ENCODE data around the gene IMP4. TPM values are rescaled to one million over a fixed set of nuclear protein-coding genes. Genes with fewer than 3 reads are reported as not detected.

IMP4 gene
- polyA plus RNA-seq, 1 donor (not counting 4 experiments of a cell fraction or from before 2014, with no cell fraction given) = 75.8 TPM

DNA sequence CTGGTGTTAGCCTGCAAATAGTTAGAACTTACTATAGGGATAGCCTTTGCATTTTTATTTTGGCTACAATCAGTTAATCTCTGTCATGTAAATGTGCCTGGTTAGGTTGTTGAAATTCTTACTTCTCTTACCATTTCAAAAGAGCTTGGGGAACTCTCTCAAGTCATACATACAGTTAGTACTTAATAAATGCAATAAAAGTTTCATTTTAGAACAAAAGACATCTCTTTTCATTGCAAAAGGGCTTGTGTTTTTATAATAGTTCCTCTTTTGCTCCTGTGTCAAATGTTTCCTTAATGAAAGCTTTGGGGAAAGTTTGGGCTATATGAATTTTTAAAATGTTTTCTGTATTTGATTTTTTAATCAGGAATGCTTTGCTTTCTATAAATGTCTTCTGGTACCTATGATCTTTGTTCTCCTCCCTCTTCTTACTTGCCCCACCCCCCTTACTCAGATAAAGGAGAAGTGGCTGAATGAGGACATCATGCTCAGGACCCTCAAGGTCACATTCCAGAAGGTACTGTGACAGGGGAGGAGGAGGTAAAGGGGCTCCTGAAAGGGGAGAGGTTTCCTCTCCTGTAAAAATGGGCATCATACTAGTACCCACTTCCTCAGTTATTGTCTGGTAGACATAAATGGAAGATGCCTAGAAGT is 26.7 kb downstream of the IMP4 start:
- no peak for TF ChIP-seq EZH2 (IDR thresholded peaks at IDR 0.05; ENCODE audit: low read length)
- TF ChIP-seq, protein P1, sequence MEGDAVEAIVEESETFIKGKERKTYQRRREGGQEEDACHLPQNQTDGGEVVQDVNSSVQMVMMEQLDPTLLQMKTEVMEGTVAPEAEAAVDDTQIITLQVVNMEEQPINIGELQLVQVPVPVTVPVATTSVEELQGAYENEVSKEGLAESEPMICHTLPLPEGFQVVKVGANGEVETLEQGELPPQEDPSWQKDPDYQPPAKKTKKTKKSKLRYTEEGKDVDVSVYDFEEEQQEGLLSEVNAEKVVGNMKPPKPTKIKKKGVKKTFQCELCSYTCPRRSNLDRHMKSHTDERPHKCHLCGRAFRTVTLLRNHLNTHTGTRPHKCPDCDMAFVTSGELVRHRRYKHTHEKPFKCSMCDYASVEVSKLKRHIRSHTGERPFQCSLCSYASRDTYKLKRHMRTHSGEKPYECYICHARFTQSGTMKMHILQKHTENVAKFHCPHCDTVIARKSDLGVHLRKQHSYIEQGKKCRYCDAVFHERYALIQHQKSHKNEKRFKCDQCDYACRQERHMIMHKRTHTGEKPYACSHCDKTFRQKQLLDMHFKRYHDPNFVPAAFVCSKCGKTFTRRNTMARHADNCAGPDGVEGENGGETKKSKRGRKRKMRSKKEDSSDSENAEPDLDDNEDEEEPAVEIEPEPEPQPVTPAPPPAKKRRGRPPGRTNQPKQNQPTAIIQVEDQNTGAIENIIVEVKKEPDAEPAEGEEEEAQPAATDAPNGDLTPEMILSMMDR (optimal IDR thresholded peaks at IDR 0.05 in 1 of 3, IDR thresholded peaks at IDR 0.05 in 1 of 3, conservative IDR thresholded peaks at IDR 0.05 in 1 of 3; ENCODE audit: extremely low read depth in 1 of 3, insufficient read depth in 2 of 3, low read length in 3 of 3) = no peak
- FAIRE-seq = no peak

DNA sequence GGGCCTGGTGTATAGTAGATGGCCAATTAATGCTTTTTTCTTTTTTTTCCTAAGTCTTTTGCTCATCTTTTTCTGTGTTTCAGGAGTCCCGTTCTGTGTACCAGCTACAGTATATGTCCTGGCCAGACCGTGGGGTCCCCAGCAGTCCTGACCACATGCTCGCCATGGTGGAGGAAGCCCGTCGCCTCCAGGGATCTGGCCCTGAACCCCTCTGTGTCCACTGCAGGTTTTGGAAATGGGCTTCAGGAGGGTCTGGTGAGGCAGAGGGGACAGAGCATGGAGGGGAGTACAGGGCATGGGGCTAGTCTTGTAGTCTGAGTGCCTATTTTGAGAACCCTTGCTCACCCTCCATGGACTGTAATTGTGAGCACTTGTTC is 27.3 kb downstream of the IMP4 start:
- no peak for FAIRE-seq
- Histone ChIP-seq H3K27ac (ENCODE audit: control insufficient read depth, insufficient read depth, low read length) (no peak overlapping the region), H3K9me3 (ENCODE audit: control insufficient read depth, low read depth, low read length) (no peaks in the 10 kb centered on the region), H3K36me3 (ENCODE audit: control insufficient read depth in 2 of 2, extremely low read depth in 1 of 2, insufficient read depth in 2 of 2, low read length in 2 of 2) (peaks cover 0 to 3% of the 10 kb centered on the region in 2 experiments), H3K27me3 (ENCODE audit: control insufficient read depth, extremely low read depth, insufficient read depth, low read length) (no peaks in the 10 kb centered on the region), H3K4me1 (ENCODE audit: control insufficient read depth, extremely low read depth, insufficient read depth, low read length) (peaks cover 3% of the 10 kb centered on the region), H3K4me3 (ENCODE audit: control insufficient read depth in 2 of 3, extremely low read depth in 1 of 3, insufficient read depth in 2 of 3, low read depth in 1 of 3, low read length in 3 of 3) (no peak overlapping the region), H3K79me2 (ENCODE audit: control insufficient read depth, insufficient read depth, low read length) (no peaks in the 10 kb centered on the region), H3K9me1 (ENCODE audit: control insufficient read depth, extremely low read depth, insufficient read depth, low read length) (no peaks in the 10 kb centered on the region), H2AFZ (ENCODE audit: control insufficient read depth, low read length) (no peak overlapping the region), H3K9ac (ENCODE audit: control insufficient read depth, extremely low read depth, insufficient read depth, low read length) (no peak overlapping the region), H4K20me1 (ENCODE audit: control insufficient read depth, extremely low read depth, insufficient read depth, low read length) (no peaks in the 10 kb centered on the region), H3K4me2 (ENCODE audit: control insufficient read depth, extremely low read depth, insufficient read depth, low read depth, low read length) (no peak overlapping the region)
- DNase-seq (ENCODE audit: low read depth, low spot score) = no peak
- TF ChIP-seq, protein P1 (optimal IDR thresholded peaks at IDR 0.05 in 1 of 3, IDR thresholded peaks at IDR 0.05 in 1 of 3, conservative IDR thresholded peaks at IDR 0.05 in 1 of 3; ENCODE audit: extremely low read depth in 1 of 3, insufficient read depth in 2 of 3, low read length in 3 of 3) = no peak
- TF ChIP-seq EZH2 (IDR thresholded peaks at IDR 0.05; ENCODE audit: low read length) = no peak
- dilution Hi-C loops (cut with MboI; ENCODE audit: extremely low pct_ligation_motif_present, low sequenced_read_pairs) = no loop called here

More for the DNA sequence above, 26.7 kb downstream of the IMP4 start:
- H2AFZ ChIP-seq (ENCODE audit: control insufficient read depth, low read length) = no peak overlapping the region
- peaks cover 3% of the 10 kb centered on the region for H3K4me1 ChIP-seq (ENCODE audit: control insufficient read depth, extremely low read depth, insufficient read depth, low read length)
- H3K9me1 ChIP-seq (ENCODE audit: control insufficient read depth, extremely low read depth, insufficient read depth, low read length) = no peaks in the 10 kb centered on the region
- no peaks in the 10 kb centered on the region for H3K27me3 ChIP-seq (ENCODE audit: control insufficient read depth, extremely low read depth, insufficient read depth, low read length)
- H3K9ac ChIP-seq (ENCODE audit: control insufficient read depth, extremely low read depth, insufficient read depth, low read length) = no peak overlapping the region
- H3K27ac ChIP-seq (ENCODE audit: control insufficient read depth, insufficient read depth, low read length) = no peak overlapping the region
- dilution Hi-C loops (cut with MboI; ENCODE audit: extremely low pct_ligation_motif_present, low sequenced_read_pairs) = no loop called here
- peaks cover 0 to 3% of the 10 kb centered on the region in 2 experiments for H3K36me3 ChIP-seq (ENCODE audit: control insufficient read depth in 2 of 2, extremely low read depth in 1 of 2, insufficient read depth in 2 of 2, low read length in 2 of 2)
- H3K4me2 ChIP-seq (ENCODE audit: control insufficient read depth, extremely low read depth, insufficient read depth, low read depth, low read length) = no peak overlapping the region
- no peak overlapping the region for H3K4me3 ChIP-seq (ENCODE audit: control insufficient read depth in 2 of 3, extremely low read depth in 1 of 3, insufficient read depth in 2 of 3, low read depth in 1 of 3, low read length in 3 of 3)
- no peak for DNase-seq (ENCODE audit: low read depth, low spot score)
- H4K20me1 ChIP-seq (ENCODE audit: control insufficient read depth, extremely low read depth, insufficient read depth, low read length) = no peaks in the 10 kb centered on the region
- no peaks in the 10 kb centered on the region for H3K79me2 ChIP-seq (ENCODE audit: control insufficient read depth, insufficient read depth, low read length)
- no peaks in the 10 kb centered on the region for H3K9me3 ChIP-seq (ENCODE audit: control insufficient read depth, low read depth, low read length)

All from keratinocyte (primary cell).